Spinal cord (tissue), 10 donors: ENCODE data around the gene DIPK2B. TPM values are rescaled to one million over a fixed set of nuclear protein-coding genes. Genes with fewer than 3 reads are reported as not detected.
A peak's percentile ranks its signal among the peaks of the same experiment; 100 is the strongest.

ENCODE experiments used
- DNase-seq, 6 donors: peaks; one replicate each; pipeline versions ENCODE4 v3.0.0 to v3.0.0-alpha.2; 2013 to 2015; ENCODE audit warnings: low spot score in 6 of 6, low read depth in 4 of 6
- H3K27ac ChIP-seq: one replicate; pipeline ENCODE4 v1.5.1; 2013; ENCODE audit warnings: low read depth, low read length, control low read depth
- H3K27me3 ChIP-seq: one replicate; pipeline ENCODE4 v1.6.1; 2013; ENCODE audit warnings: low read length; ENCODE audit not compliant: control insufficient read depth, insufficient read depth
- H3K36me3 ChIP-seq: one replicate; pipeline ENCODE4 v1.6.1; 2013; ENCODE audit warnings: low read length; ENCODE audit not compliant: control insufficient read depth, insufficient read depth
- H3K4me1 ChIP-seq: one replicate; pipeline ENCODE4 v1.6.1; 2013; ENCODE audit warnings: low read length; ENCODE audit not compliant: control insufficient read depth, insufficient read depth
- H3K4me3 ChIP-seq: one replicate; pipeline ENCODE4 v1.5.1; 2013; ENCODE audit warnings: low read depth, low read length, control low read depth
- H3K9me3 ChIP-seq: one replicate; pipeline ENCODE4 v1.6.1; 2013; ENCODE audit warnings: low read length; ENCODE audit not compliant: control insufficient read depth, insufficient read depth
- WGBS: methylation state at CpG from one replicate; pipeline ENCODE4 v1.1.5; 2013; ENCODE audit warnings: missing lambda C conversion rate; ENCODE audit not compliant: insufficient coverage; 5-methylcytosine and 5-hydroxymethylcytosine counted together
- polyA plus RNA-seq, 2 donors: library from polyadenylated mRNA; unstranded; fragments of 120-200 nt; gene quantifications; one replicate each; pipeline ENCODE4 v1.2.1, GENCODE V29; 2013; ENCODE audit not compliant: insufficient read length in 2 of 2
- total RNA-seq, 2 donors: library from RNA; depleted of rRNA in 1 of 2; stranded (reverse); fragments of 120-200 nt in 1 of 2; fragments of >200 nt in 1 of 2; gene quantifications; one replicate each; pipeline versions ENCODE4 v1.2.3 to v1.2.4, GENCODE V29; 2013 to 2014
- donor health status: healthy.

The DIPK2B gene
- total and polyA plus RNA-seq, 4 donors = 5.6 to 12.3 (median 7.8) TPM

DNA sequence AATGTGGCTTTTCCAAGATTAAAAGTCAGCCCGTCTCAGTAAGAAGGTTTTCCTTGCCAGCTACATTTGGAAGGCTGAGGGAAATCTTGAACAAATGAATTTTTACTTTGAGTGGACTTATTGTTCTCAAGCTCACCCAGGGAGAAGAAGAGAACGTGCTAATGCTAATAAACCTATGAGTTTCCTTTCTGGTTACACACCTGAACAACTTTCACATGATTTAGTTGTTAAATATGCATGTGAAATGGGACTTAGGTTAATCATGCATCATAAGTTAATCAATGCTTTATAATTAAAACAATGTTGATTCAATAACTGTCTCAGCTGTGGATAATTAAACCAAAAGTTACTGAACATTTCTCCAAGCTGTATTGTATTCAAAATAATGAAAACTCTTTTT lies 33.9 kb downstream of the DIPK2B start:
- Histone ChIP-seq H3K27ac (no peak overlapping the region), H3K9me3 (no peaks in the 10 kb centered on the region), H3K4me3 (no peak overlapping the region), H3K27me3 (peaks cover 13% of the 10 kb centered on the region), H3K36me3 (no peaks in the 10 kb centered on the region), H3K4me1 (no peaks in the 10 kb centered on the region)
- no CpG with 5 or more reads among the region's 2 CpGs for WGBS
- no peak for DNase-seq

DNA sequence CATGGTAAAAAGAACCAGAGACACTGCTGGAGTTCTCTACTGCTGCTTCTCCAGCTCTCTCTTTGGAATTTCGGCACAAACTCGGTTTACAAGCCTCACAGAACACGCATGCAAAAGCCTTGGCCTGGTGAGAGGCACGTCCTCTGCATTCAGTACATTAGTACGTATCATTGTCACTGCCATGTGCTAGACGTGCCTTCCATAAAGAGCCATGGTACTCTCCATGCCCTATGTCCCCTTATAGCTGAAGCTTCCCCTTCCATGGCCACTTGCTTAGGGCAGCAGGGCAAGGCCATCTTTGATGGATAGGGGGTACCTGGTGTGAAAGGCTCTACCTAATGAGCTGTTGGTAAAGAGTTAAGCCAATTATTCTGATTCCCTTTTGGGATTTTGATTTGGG lies 35.0 kb downstream of the DIPK2B start:
- no peak for DNase-seq
- no peaks in the 10 kb centered on the region for H3K4me1 ChIP-seq
- WGBS = 69% methylated on average over 5 of the region's 6 CpGs

DNA sequence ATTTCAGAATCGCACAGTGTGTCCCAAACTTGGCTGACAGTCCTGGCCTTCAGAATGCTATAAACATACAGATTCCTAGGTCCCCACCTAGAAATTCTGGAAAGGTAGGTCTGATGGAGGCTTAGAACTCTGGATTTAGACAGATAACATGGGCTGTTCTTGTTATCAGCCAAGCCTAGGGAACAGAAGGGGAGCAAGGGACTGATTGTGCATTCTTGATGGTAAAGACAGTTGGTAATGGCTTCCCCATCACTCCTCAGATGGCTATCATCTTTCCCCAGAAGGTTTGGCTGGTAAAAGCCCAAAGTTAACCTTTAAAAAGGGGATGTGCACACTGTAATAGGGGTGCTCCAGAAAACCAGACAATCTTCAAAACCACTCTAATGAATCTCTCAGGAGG lies 35.7 kb downstream of the DIPK2B start:
- Histone ChIP-seq H3K27ac (no peak overlapping the region), H3K27me3 (peaks cover 10% of the 10 kb centered on the region), H3K9me3 (peaks cover 6% of the 10 kb centered on the region), H3K36me3 (no peaks in the 10 kb centered on the region), H3K4me3 (no peak overlapping the region), H3K4me1 (no peaks in the 10 kb centered on the region)
- WGBS = no CpG with 5 or more reads among the region's 1 CpG
- DNase-seq = no peak

More for the DNA sequence above, 35.0 kb downstream of the DIPK2B start:
- Histone ChIP-seq H3K36me3 (no peaks in the 10 kb centered on the region), H3K27me3 (peaks cover 10% of the 10 kb centered on the region), H3K4me3 (no peak overlapping the region), H3K27ac (no peak overlapping the region), H3K9me3 (peaks cover 6% of the 10 kb centered on the region)

DNA sequence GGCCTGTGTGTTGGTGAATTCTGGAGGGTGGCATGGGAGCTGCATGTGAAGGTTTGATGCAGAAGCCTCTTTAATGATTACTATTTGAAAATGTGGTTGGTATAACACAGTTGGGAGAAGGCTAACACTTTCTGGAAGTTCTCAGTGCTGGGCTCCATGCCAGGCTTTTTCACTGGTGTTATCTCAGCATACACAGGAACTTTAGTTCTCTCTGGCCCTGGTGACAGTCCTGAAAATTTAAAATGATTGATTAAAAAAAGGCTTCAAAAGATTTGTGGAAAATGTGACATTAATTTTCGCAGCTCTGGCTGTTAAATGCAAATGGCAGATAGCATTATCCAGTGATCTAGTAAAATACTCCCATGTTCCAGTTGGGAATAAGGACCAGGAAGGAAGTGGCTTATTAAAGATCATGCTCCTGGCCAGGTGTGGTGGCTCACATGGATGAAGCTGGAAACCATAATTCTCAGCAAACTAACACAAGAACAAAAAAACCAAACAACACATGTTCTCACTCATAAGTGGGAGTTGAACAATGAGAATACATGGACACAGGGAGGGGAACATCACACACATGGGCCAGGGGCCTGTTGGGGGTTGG lies 36.6 kb downstream of the DIPK2B start:
- H3K4me3 ChIP-seq = no peak overlapping the region
- H3K9me3 ChIP-seq = peaks cover 6% of the 10 kb centered on the region
- no peak overlapping the region for H3K27ac ChIP-seq
- peak in 1 of 6 donors; percentile 22 for DNase-seq
- whole genome bisulfite sequencing = no CpG with 5 or more reads among the region's 1 CpG
- H3K4me1 ChIP-seq = no peaks in the 10 kb centered on the region
- H3K27me3 ChIP-seq = peaks cover 10% of the 10 kb centered on the region
- H3K36me3 ChIP-seq = no peaks in the 10 kb centered on the region

DNA sequence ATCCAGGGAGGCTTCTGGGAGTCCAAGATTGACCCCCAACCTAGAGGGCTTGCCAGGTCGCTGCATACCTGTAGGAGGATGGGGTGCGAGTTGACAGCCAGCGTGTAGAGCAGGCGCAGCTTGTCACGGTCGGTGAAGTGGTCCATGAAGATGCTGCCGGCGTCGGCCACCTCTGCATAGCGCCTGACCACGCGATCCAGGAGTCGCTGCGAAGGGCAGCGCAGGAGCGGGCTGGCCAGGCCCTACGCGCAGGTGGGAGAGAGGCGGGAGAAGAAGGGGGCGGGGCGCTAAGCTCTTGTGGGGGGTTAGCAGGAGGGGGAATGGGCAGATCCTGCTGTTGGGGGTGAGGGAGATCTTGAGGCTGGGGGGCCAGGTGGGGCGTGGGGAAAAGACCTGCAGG lies 43.0 kb downstream of the DIPK2B start:
- H3K27ac ChIP-seq = no peak overlapping the region
- H3K4me3 ChIP-seq = no peak overlapping the region
- H3K9me3 ChIP-seq = peaks cover 6% of the 10 kb centered on the region
- H3K27me3 ChIP-seq = peaks cover 12% of the 10 kb centered on the region
- H3K36me3 ChIP-seq = no peaks in the 10 kb centered on the region
- H3K4me1 ChIP-seq = no peaks in the 10 kb centered on the region
- no peak for DNase-seq
- 69% methylated on average over 19 of the region's 22 CpGs for WGBS

DNA sequence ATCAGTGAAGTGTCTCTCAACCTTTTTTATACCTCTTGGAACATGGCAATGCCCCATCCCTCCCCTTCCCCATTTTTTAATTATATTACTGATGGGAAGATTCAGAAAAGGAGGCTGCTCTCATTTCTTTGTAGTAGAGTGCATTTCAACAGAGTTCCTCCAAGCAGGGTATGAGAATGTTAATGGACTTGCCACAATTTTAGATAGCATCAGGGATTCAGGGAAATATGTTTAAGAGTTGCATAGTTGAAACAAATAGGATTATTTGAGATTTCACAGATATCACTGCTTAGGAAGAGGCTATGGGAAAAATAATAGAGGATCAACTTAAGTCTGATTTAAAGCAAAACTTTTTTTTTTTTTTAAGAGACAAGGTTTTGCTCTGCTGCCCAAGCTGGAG lies 46.2 kb downstream of the DIPK2B start:
- no peak overlapping the region for H3K27ac ChIP-seq
- no peak for DNase-seq
- no peaks in the 10 kb centered on the region for H3K36me3 ChIP-seq
- H3K4me1 ChIP-seq = no peaks in the 10 kb centered on the region
- peaks cover 15% of the 10 kb centered on the region for H3K27me3 ChIP-seq
- no peaks in the 10 kb centered on the region for H3K9me3 ChIP-seq
- no peak overlapping the region for H3K4me3 ChIP-seq

DNA sequence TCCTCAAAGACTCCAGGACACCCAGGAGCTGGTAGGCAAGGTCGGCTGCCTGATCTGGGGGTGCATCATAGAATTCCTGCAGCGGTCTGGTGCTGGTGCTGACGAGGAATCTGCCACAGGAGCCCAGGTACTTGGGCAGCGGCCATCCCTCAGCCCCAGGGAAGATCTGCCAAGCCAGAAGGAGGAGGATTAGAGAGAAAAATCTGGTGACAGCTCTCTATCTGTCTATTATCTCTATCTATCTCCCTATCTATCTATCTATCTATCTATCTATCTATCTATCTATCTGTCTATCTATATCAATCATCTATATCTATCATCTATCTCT lies 46.7 kb downstream of the DIPK2B start:
- no peaks in the 10 kb centered on the region for H3K4me1 ChIP-seq
- H3K4me3 ChIP-seq = no peak overlapping the region
- DNase-seq = no peak
- H3K27me3 ChIP-seq = peaks cover 19% of the 10 kb centered on the region
- 71% methylated on average over 1 of the region's 4 CpGs for WGBS
- H3K27ac ChIP-seq = no peak overlapping the region
- H3K9me3 ChIP-seq = no peaks in the 10 kb centered on the region
- H3K36me3 ChIP-seq = no peaks in the 10 kb centered on the region
